Stimulated activated CD8-positive, alpha-beta memory T cell treated with anti-CD3 and anti-CD28 coated beads, Interleukin-7, amount 100 ng/mL, for 1 hour (primary cell): ENCODE measurements around the gene RAP2B.
"Not testable (repeated sequence)": the region's sequence is repeated elsewhere in the genome, so short reads cannot be mapped to it uniquely, and the experiment has no call there.

ENCODE experiments used
- DNase-seq, 2 donors: peaks; one replicate each; pipeline ENCODE4 v3.0.0-alpha.2; 2020; ENCODE audit warnings: low read depth in 2 of 2

The RAP2B gene

GRCh38 chr3:153193786-153194476 is 31.9 kb downstream of the RAP2B start:
- DNase-seq: not testable (repeated sequence)

GRCh38 chr3:153195349-153195879 is 33.4 kb downstream of the RAP2B start:
- DNase-seq: no peak

GRCh38 chr3:153209596-153209995 is 47.6 kb downstream of the RAP2B start:
- no peak for DNase-seq

GRCh38 chr3:153210146-153210545 is 48.1 kb downstream of the RAP2B start:
- DNase-seq: no peak

- no peak for DNase-seq
Measured at GRCh38 chr3:153210660-153211059, 48.6 kb downstream of the RAP2B start.

- no peak for DNase-seq
Measured at GRCh38 chr3:153215497-153215896, 53.5 kb downstream of the RAP2B start.

- DNase-seq: no peak
Measured at GRCh38 chr3:153215966-153216365, 53.9 kb downstream of the RAP2B start.

- no peak for DNase-seq
Measured at GRCh38 chr3:153216928-153217327, 54.9 kb downstream of the RAP2B start.

GRCh38 chr3:153219146-153219545 is 57.1 kb downstream of the RAP2B start:
- DNase-seq: no peak
